NCI-H446 treated with DMSO at 0.1 percent for 48 hours (cell line): Measurements from ENCODE around the gene SLC8A2.

Experiments
- DNase-seq: peaks from one replicate; lab custom pipeline; 2025; lab: John Stamatoyannopoulos, UW

SLC8A2 gene

DNA sequence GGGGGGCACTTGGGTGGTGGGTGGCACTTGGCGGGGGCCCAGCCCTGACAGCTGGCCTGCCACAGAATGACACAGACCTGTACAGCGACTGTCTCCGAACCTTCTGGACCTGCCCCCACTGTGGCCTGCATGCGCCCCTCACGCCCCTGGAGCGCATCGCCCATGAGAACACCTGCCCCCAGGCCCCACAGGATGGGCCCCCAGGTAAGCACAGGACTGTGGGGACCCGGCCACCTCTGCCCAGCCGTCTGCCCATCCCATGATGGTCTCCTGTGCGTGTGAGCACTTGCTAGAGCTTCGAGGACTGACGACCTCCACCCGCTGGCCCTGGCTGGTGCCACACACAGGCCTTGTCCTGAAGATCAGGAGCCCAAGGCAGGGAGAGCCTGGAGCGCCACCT lies 90.6 kb downstream of the SLC8A2 start:
- no peak for DNase-seq

DNA sequence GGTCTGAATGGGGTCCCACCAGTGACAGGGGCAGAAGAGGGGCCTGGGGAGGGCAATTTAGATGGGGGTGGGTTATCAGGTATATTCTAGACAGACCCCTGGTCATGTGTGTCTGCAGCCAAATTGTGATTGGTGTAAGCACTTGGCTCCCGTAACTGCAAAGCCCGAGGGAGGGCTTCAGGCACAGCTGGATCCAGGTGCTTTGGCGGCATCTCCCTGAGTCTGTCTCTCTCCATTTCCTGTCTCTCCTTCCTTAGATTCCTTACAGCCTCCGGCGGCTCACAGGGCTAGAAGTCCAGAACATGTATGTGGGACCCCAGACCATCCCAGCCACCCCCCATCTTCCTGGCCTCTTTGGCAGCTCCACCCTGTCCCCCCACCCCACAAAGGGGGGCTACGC lies 91.1 kb downstream of the SLC8A2 start:
- DNase-seq, result no peak

DNA sequence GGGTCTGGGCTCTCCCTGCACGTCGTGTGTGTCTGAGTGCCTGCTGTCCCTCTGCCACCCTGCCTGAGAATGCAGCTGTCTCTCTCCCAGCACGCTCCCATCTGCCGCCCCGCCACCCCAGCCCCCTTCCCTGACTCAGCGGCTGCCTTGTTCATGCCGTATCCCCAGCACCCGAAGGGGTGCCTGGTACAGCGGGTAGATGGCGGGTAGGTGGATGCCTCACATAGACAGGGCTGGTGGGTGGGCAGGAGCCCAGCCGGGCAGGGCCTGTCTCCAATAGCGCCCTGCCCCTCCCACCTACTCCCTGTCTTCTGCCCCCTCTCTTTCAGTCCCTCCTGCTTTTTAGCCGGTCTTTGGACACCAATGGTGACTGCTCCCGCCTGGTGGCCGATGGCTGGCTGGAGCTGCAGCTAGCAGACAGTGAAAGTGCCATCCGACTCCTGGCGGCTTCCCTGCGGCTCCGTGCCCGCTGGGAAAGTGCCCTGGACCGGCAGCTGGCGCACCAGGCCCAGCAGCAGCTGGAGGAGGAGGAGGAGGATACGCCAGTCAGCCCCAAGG lies 92.2 kb downstream of the SLC8A2 start:
- DNase-seq, result no peak

DNA sequence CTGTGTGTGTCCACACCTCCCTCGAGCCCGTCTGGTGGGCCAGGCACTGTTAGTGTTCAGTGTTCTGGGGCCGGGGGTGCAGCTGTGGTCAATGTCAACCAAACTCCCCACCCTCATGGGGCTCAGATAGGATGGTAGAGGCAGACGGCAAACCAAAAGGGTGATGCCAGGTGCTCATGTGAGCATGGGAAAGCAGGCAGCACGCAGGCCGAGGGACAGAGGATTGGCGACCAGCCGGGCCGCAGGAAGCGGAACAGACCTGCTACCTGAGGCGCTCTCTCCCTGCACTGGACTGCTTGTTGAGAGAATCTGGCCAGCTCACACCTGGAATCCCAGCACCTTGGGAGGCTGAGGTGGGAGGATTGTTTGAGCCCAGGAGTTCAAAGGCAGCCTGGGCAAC lies 93.4 kb downstream of the SLC8A2 start:
- no peak for DNase-seq
